HG03469 (cell line): ENCODE data around the gene MRPL39.
A peak's percentile ranks its signal among the peaks of the same experiment; 100 is the strongest.
"Not testable (repeated sequence)": the region's sequence is repeated elsewhere in the genome, so short reads cannot be mapped to it uniquely, and the experiment has no call there.

Experiments
- ATAC-seq: cut with Tn5 transposase; IDR thresholded peaks from one replicate; pipeline ENCODE4 v1.9.1; 2021; ENCODE audit warnings: mild to moderate bottlenecking, moderate library complexity, moderate number of reproducible peaks; ENCODE audit not compliant: unreplicated experiment

Gene MRPL39

GRCh38 chr21:25607151-25608043 is at the start of gene MRPL39:
TSS of gene MRPL39 (minus strand) at chr21:25607481. CDS start at chr21:25607475, 6 bp downstream.
- ATAC-seq: peak; percentile 86

DNA sequence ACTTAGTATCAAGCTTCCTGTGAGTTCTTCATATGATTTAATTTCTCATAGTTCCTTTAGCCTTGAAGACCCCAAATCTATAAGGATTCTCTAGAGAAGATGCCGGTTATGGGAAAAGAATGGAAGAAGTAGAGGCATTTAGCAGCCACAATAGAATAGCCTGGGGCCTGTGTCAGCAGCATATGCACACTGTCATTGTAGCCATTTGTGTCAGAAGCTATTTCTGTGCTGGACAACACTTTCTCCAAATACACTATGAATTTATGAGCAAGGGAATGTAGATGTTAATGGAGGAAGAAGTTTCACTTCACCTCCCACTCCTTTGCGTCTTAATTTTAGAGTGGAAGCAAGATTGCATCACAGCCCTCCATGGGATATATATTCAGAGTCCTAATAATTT is 49.1 kb upstream of the MRPL39 start:
- no peak for ATAC-seq

DNA sequence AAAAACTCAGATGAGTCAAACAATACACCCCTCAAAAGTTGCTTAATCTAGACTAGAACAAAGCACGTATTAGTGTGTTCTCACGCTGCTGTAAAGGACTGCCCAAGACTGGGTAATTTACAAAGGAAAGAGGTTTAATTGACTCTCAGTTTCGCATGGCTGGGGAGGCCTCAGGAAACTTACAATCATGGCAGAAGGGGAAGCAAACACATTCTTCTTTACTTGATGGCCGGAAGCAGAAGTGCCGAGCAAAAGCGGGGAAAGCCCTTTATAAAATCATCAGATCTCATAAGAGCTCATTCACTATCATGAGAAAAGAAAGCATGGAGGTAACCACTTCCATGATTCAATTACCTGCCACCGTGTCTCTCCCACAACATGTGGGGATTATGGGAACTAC is 41.9 kb upstream of the MRPL39 start:
- no peak for ATAC-seq

DNA sequence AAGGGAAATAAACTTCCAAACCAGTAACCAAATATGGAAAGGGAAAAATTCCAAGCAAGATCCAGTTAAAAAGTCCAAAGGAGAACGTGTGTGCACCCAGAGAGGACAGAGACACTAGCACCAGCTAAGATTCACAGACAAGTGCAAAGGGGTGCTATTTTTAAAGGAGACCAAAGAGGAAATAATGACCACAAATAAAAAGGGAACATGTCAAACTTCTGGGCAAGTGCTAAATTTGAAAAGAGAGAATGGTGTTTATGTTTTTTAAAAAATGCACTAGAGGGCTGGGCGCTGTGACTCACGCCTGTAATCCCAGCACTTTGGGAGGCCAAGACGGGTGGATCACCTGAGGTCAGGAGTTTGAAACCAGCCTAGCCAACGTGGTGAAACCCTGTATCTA is 40.4 kb upstream of the MRPL39 start:
- ATAC-seq: no peak

GRCh38 chr21:25646474-25646873 is 39.2 kb upstream of the MRPL39 start:
- ATAC-seq: no peak

DNA sequence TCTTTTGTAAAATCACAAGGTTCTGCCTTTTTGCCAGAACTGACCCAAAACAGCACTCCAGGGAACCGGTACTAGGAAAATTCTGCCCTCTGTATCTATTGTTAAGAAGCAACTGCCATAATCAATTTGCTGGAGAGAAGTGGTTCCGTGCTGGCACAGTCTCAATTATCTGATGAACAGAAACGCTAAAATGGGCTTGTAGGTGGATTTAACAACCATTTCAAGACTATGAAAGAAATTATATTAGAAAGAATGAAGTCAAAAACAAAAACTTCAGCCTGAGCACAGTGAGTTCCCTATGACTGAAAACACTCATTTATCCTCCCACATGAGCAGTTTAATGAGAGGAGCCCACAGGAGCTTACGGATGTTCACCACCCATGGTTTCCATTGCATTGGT is 36.2 kb upstream of the MRPL39 start:
- ATAC-seq: no peak

DNA sequence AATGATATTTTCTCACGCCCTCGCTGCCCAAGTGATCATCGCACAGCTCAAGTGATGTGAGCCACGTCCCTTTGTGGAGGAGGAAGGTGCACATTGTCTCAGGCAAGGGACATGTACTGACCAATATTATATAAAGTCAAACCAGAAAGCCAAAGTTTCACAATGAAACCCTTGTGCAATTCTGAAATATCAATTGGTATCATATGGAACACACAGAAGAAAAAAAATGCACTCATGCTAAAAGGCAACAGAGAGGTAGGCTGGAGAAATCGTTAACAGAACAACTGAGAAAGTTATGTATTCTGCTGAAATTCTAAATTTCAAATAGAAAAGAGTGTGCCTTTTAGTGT is 33.6 kb upstream of the MRPL39 start:
- no peak for ATAC-seq

DNA sequence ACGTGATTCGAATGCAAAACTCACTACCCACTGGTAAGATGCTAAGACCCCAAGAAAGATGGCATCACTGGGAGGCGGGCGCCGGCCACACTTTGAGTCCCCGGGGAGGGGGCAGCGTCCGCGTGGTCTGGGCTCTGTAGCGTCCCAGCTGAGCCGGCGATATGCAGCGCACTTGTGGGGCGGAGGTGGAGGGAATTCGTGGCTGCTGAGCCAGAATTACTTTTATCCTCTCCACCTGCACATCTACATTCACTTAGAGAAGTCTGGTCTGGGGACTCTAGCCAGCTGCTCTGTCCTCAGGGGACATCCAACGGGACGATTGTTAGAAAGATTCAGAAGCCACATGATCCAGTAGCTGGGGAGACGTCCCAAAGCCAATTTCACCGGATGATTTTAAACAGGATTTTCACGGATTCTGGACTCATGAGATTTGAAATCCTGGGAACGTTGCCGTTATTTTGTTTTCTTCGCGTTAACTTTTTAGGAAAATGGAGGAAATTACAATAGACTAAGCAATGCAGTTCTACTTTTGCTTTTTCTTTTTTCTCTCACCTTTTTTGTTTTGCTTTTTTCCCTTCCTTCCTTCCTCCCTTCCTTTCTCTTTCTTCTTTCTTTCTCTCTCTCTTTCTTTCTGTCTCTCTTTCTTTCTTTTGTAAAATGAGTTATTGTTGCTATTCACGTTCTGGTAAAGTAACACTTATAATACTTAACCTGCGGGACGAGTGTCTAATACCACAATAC is 33.1 kb upstream of the MRPL39 start:
- no peak for ATAC-seq

GRCh38 chr21:25639551-25640201 is 32.4 kb upstream of the MRPL39 start:
- ATAC-seq: peak; percentile 37

DNA sequence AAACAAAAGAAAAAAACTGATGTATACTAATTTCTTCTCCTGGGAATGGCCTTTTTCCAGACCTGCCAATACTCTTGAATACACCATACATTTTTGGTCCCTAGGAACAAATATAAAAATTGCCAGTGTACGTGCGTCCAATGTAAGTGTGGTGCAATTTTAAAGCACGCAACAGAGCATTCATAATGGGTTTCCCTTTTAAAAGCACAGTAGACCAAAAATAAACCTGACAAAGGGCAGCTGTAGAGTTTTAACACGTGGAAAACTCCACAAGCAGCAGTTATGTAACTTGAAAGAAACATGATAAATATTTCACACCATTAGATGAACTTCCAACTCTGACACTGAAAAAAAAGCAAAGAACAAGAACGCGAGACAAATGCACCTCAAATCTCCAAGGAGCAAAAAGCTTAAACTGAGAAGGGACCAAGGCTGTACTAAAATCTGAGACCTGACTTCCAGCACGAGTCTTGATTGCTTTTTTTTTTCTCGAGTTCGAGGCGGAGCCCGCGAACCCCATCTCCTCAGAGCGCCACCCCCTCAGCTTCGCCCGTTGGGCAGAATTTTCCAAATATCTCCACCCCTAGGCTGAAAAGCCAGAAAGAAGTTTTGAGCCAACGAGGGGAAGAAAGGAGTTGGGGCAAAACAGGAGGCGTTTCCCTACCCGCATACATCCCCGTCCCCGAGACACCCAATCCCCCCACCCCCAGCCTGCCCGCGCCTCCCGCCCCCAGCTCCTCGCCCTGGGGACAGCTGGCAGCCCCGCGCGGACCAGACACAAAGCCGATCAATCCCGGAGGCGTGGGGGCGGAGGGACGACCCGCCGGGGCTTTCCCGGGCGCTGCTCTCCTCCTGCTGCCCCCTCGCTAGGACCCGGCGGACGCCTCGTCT is 31.6 kb upstream of the MRPL39 start, which contains the start of gene JAM2:
TSS of gene JAM2 (plus strand) at position 599 of the 891 bp plus-strand sequence. CDS start 564 bp downstream, outside the sequence.
- ATAC-seq: peak; percentile 30

GRCh38 chr21:25637851-25638659 is 30.8 kb upstream of the MRPL39 start:
- ATAC-seq: no peak

- no peak for ATAC-seq
Observed at GRCh38 chr21:25636727-25637126, 29.4 kb upstream of the MRPL39 start.

GRCh38 chr21:25635310-25635709 is 28.0 kb upstream of the MRPL39 start:
- no peak for ATAC-seq

DNA sequence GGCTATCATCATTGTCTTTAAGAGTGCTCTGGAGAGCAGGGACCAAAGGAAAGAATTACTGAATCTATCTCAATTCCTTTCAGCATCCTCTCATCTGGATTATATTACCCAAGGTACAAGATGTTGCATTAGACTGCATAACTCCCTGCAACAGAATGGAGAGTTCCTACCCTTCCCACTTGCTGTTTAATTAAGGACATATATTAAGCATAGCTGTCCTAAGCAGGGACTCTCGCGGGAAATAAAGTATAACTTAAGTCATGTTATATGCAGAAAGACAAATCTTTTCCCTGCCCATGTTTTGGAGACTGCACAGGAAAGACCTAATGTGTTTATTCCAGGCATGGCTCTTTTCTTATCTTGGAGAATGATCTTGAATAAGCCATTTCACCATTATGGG is 25.0 kb upstream of the MRPL39 start:
- ATAC-seq: no peak

GRCh38 chr21:25626757-25627156 is 19.5 kb upstream of the MRPL39 start:
- ATAC-seq: no peak

GRCh38 chr21:25625776-25626555 is 18.7 kb upstream of the MRPL39 start:
- not testable (repeated sequence) for ATAC-seq

- no peak for ATAC-seq
Observed at GRCh38 chr21:25625036-25625435, 17.8 kb upstream of the MRPL39 start.

GRCh38 chr21:25624511-25624910 is 17.2 kb upstream of the MRPL39 start:
- ATAC-seq: no peak

DNA sequence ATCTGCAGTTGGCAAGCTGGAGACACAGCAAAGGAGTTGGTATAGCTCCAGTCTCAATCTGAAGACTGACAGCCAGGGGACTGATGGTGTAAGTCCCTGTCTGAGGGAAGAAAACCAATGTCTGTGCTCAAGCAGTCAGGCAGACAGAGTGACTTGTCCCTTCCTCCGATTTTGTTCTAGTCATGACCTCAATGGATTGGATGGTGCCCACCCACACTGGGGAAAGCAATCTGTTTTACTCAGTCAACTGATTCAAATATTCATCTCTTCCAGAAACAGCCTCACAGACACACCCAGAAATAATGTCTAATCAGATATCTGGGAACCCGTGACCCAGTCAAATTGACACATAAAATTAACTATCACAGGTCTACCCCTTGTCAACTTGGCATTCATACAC is 11.9 kb upstream of the MRPL39 start:
- ATAC-seq: no peak
